NT2/D1 (cell line): ENCODE data around the gene PTPRT.

Source experiments
- DNase-seq: peaks from one replicate; pipeline ENCODE4 v3.0.0-alpha.2; 2011; ENCODE audit warnings: low read depth, low spot score
- H3K27me3 ChIP-seq: 2 replicates; pipeline ENCODE4 v1.6.0; 2011; ENCODE audit warnings: mild to moderate bottlenecking; ENCODE audit not compliant: insufficient read length, insufficient read depth
- H3K36me3 ChIP-seq: 2 replicates; pipeline ENCODE4 v1.6.1; 2011; ENCODE audit warnings: mild to moderate bottlenecking, low read length, mixed read lengths; ENCODE audit not compliant: insufficient read depth, insufficient read length
- H3K4me1 ChIP-seq: 2 replicates; pipeline ENCODE4 v1.5.1; 2011; ENCODE audit not compliant: insufficient read depth, insufficient read length
- H3K4me3 ChIP-seq: 2 replicates; pipeline ENCODE4 v1.5.1; 2011; ENCODE audit warnings: low read depth; ENCODE audit not compliant: insufficient read length
- H3K9ac ChIP-seq: 2 replicates; pipeline ENCODE4 v1.6.0; 2011; ENCODE audit warnings: low read depth; ENCODE audit not compliant: insufficient read length
- H3K9me3 ChIP-seq: 2 replicates; pipeline ENCODE4 v1.5.1; 2011; ENCODE audit warnings: mild to moderate bottlenecking, low read length; ENCODE audit not compliant: insufficient read depth
- SUZ12 ChIP-seq: IDR thresholded peaks from 2 replicates; pipeline ENCODE4 v1.6.1; 2011; ENCODE audit not compliant: insufficient read length, insufficient read depth; ENCODE audit errors: extremely low read depth
- YY1 ChIP-seq: IDR thresholded peaks from 2 replicates; pipeline ENCODE4 v1.6.1; 2011; ENCODE audit not compliant: insufficient read length, insufficient read depth
- ZNF274 ChIP-seq: IDR thresholded peaks from 2 replicates; pipeline ENCODE4 v1.6.1; 2011; ENCODE audit warnings: mild to moderate bottlenecking, low read depth, low read length

PTPRT gene

GRCh38 chr20:43220612-43221011, 30.9 kb upstream of the PTPRT start:
- DNase-seq: no peak
- no peaks in the 10 kb centered on the region for H3K36me3 ChIP-seq

GRCh38 chr20:43210901-43211300, 21.2 kb upstream of the PTPRT start:
- TF ChIP-seq ZNF274 (no peak), YY1 (no peak), SUZ12 (no peak)
- DNase-seq: no peak
- H3K9ac ChIP-seq: no peak overlapping the region
- H3K9me3 ChIP-seq: peaks cover 7% of the 10 kb centered on the region
- H3K4me3 ChIP-seq: no peak overlapping the region
- no peaks in the 10 kb centered on the region for H3K4me1 ChIP-seq
- no peaks in the 10 kb centered on the region for H3K27me3 ChIP-seq
- H3K36me3 ChIP-seq: no peaks in the 10 kb centered on the region

More at GRCh38 chr20:43220612-43221011, 30.9 kb upstream of the PTPRT start:
- Histone ChIP-seq H3K27me3 (no peaks in the 10 kb centered on the region), H3K9me3 (no peaks in the 10 kb centered on the region), H3K4me3 (no peak overlapping the region), H3K4me1 (no peaks in the 10 kb centered on the region), H3K9ac (no peak overlapping the region)
- TF ChIP-seq YY1: no peak
- TF ChIP-seq SUZ12: no peak
- TF ChIP-seq ZNF274: no peak

DNA sequence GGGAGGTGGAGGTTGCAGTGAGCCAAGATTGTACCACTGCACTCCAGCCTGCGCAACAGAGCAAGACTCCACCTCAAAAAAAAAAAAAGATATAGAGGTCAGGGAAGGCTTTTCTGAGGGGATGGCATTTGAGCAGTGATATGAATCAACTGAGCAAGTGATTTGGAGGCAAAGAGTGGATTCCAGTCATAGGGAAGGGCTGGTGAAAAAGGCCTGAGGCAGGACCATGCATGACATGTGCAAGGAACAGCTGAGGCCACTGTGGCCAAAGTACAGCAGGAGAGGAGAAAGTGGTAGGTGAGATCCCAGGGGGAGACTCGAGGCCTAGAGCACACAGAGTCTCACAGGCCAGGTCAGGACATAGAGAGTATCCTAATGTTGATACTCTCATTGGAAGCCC, 20.1 kb upstream of the PTPRT start:
- no peak overlapping the region for H3K9ac ChIP-seq
- no peak overlapping the region for H3K4me3 ChIP-seq
- no peak for DNase-seq
- no peaks in the 10 kb centered on the region for H3K4me1 ChIP-seq
- H3K9me3 ChIP-seq: peaks cover 17% of the 10 kb centered on the region
- H3K27me3 ChIP-seq: no peaks in the 10 kb centered on the region
- TF ChIP-seq YY1: no peak
- no peak for TF ChIP-seq ZNF274
- no peak for TF ChIP-seq SUZ12
- no peaks in the 10 kb centered on the region for H3K36me3 ChIP-seq

- TF ChIP-seq YY1 (no peak), SUZ12 (no peak), ZNF274 (no peak)
- H3K9ac ChIP-seq: no peak overlapping the region
- no peak for DNase-seq
- no peaks in the 10 kb centered on the region for H3K4me1 ChIP-seq
- peaks cover 23% of the 10 kb centered on the region for H3K9me3 ChIP-seq
- H3K27me3 ChIP-seq: no peaks in the 10 kb centered on the region
- H3K36me3 ChIP-seq: no peaks in the 10 kb centered on the region
- no peak overlapping the region for H3K4me3 ChIP-seq
These were observed 16.0 kb upstream of the PTPRT start for GRCh38 chr20:43205699-43206098.

- H3K9ac ChIP-seq: no peak overlapping the region
- no peak overlapping the region for H3K4me3 ChIP-seq
- H3K9me3 ChIP-seq: peaks cover 42% of the 10 kb centered on the region
- H3K4me1 ChIP-seq: no peaks in the 10 kb centered on the region
- peaks cover 7% of the 10 kb centered on the region for H3K27me3 ChIP-seq
- no peaks in the 10 kb centered on the region for H3K36me3 ChIP-seq
- DNase-seq: no peak
- no peak for TF ChIP-seq YY1
- no peak for TF ChIP-seq ZNF274
- TF ChIP-seq SUZ12: no peak
These were observed 12.4 kb upstream of the PTPRT start for GRCh38 chr20:43202100-43202499.

GRCh38 chr20:43198607-43199006, 8.9 kb upstream of the PTPRT start:
- Histone ChIP-seq H3K4me1 (no peaks in the 10 kb centered on the region), H3K4me3 (no peak overlapping the region), H3K9me3 (peaks cover 20% of the 10 kb centered on the region; the same call in 1 of the 2 replicates), H3K36me3 (no peaks in the 10 kb centered on the region), H3K9ac (no peak overlapping the region), H3K27me3 (peaks cover 10% of the 10 kb centered on the region)
- TF ChIP-seq YY1: no peak
- no peak for TF ChIP-seq SUZ12
- TF ChIP-seq ZNF274: no peak
- peak; percentile 66 for DNase-seq

DNA sequence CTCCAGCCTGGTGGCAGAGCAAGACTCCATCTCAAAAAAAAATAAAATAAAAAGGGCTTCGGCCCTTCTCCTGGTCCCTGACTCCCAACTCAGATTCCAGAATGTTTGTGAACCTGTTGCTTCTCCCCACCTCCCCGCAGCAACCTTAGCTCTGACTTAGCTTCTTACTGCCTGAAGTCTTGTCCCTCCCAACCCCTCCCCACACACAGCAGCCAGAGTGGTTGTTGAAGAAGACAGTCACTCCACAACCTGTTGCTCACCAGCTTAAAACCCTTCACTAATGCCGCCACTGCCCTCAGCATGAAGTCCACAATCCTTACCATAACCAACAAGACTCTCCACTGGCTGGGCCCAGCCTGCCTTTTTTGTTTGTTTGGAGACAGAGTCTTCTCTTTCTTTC, 6.5 kb upstream of the PTPRT start:
- TF ChIP-seq YY1: no peak
- TF ChIP-seq ZNF274: no peak
- TF ChIP-seq SUZ12: no peak
- H3K9me3 ChIP-seq: peaks cover 20% of the 10 kb centered on the region; the same call in 1 of the 2 replicates
- H3K4me3 ChIP-seq: no peak overlapping the region
- H3K9ac ChIP-seq: no peak overlapping the region
- H3K27me3 ChIP-seq: peaks cover 29% of the 10 kb centered on the region
- H3K4me1 ChIP-seq: no peaks in the 10 kb centered on the region
- H3K36me3 ChIP-seq: no peaks in the 10 kb centered on the region
- DNase-seq: no peak

DNA sequence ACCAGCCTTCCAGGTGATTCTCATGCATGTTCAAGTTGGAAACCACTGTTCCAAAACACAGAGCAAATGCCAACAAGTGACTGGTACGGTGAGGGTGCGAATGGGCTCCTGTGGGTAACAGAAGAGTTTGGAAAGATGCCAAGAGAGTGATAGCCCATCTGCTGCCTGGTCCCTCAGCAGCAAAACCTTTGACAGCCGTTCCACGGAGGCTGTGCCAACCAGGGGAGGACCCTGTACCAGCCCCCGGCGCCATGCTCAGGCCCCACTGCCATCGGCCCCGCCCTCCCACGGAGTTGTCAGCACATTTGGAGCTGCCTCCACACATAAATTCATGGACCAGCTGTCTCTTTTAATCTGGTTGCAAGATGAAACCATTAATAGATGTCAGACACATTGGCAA, 4.4 kb upstream of the PTPRT start:
- Histone ChIP-seq H3K9ac (no peak overlapping the region), H3K4me3 (no peak overlapping the region), H3K4me1 (no peaks in the 10 kb centered on the region), H3K27me3 (peaks cover 47% of the 10 kb centered on the region), H3K9me3 (peaks cover 8% of the 10 kb centered on the region; the same call in 1 of the 2 replicates), H3K36me3 (no peaks in the 10 kb centered on the region)
- TF ChIP-seq ZNF274: no peak
- no peak for TF ChIP-seq SUZ12
- no peak for TF ChIP-seq YY1
- DNase-seq: no peak
